Activated CD8-positive, alpha-beta memory T cell treated with anti-CD3 and anti-CD28 coated beads, Interleukin-2, amount 50 U/mL, for 48 hours (primary cell): Measurements from ENCODE around the gene PLA2G4E.

Experiments used
- DNase-seq: peaks from one replicate; pipeline ENCODE4 v3.0.0-alpha.2; 2020

The PLA2G4E gene

DNA sequence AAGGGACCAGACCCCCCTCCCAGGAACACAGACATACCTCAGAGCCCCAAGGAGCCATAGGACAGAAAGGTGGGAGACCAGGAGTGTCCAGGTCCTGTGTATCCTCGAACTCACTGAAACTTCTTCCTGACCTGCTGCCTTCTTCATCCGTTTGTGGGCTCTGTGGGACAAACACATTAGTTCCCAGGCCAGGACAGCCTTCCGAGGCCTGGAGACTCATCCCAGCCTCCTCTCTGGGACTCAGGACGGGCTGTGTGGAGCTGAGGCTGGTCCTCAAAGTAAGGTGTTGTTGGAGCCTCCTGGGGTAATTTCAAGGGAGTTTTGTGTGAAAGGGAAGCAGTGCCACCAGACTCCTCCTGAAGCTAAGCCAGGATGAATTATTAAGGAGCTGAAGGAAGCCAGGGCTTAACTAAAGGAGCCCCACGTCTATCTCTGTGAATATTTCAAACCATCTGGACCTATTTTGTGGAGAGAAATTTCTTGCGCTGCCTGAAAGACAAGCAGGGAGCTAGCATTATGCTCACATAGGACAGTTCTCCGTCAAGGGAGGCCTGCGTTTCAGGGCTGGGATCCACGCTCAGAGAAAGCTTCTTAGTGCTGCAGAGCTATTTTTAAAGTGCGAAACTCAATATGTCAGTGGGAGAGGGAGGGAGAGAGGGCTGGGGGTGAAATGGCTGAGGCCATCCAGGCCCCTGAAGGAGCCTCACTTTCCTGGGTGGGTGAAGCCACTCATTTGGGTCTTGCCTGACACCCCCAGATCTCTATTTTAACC is 29.8 kb upstream of the PLA2G4E start:
- peak; percentile 34 for DNase-seq

- DNase-seq = no peak
Measured at GRCh38 chr15:42048821-42049200, 28.0 kb upstream of the PLA2G4E start.

DNA sequence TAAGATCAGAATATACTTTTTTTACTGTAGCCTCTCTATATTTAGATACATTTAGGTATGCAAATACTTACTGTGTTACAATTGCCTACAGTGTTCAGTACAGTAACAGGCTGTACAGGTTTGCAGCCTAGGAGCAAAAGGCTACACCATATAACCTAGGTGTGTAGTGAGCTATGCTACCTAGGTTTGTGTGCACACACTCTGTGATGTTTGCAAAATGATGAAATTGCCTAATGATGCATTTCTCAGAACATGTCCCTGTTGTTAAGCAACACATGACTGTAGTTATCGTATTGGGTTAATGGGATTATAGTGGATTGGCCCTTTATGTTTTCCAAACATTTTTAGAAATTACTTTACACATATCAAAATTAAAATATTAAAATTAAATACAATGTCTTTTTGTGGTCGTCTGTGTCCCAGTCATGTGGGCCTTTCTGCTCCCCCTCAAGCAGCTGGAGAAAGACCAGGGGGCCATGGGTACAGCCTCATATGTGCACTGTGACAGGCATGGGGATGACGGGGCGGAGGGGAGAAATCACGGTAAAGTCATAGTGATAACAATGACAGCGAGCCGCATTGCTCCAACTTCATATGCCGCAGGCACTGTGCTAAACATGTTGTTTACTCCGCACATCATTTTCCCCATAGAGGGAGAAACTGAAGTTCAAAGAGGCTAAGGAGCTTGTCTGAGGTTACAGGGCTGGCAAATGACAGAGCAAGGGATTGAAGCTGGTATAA is 27.4 kb upstream of the PLA2G4E start:
- no peak for DNase-seq

DNA sequence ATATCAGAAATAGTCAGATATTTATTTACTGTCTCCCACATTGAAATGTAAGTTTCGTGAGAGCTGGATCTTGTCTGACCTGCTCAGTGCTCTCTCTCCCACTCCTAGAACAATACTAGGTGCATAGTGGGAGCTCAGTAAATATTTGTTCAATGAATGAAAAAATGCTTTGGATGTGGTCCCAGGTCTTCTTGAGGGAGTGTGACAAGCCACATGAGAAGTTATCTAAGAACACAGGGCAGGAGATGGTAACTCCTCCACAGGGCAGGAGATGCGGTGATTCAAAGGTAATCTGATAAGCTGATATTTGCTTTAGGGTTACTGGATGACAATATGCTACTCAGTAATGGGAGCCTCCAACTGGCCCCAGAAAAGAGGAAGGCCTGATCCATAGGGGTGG is 25.8 kb upstream of the PLA2G4E start:
- no peak for DNase-seq

- no peak for DNase-seq
Measured at GRCh38 chr15:42045211-42045615, 24.4 kb upstream of the PLA2G4E start.

DNA sequence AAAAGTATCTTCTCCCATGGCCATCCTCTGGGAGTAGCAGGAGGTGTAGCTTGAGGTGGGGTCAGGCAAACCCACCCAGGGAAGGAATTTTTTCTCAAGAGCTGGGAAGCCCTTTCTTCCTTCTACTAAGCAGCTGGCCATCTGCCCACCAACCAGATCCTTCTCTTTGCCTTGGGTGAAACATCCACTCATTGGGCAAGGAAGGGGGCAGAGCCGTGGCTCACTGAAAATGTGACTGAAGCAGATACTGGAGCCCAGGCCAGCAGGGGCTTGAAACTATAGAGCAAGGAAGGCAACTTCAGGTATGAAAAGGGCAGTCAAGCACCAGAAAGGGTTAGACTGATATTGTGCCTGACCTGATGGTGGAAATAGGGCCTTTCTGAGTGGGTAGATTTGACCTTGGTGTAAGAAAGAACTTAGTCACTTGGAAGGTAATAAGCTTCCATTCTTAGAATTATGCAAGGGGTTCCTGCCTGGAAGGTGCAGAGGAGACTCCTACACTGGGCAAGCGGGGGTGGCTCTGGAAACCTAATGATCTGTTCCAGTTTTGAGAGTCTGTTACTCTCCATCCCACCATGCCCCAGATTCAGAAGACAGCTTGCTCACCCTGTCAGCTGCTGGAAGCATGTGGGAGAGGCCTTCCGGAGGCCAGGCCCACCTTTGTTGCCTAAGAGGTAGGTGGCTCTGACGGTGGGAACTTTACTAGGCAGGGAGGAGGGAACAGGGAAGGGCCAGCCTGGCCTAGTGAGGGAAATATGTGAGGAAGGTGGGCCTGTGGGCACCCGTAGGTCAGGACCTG is 22.0 kb upstream of the PLA2G4E start:
- DNase-seq = peak; percentile 35

DNA sequence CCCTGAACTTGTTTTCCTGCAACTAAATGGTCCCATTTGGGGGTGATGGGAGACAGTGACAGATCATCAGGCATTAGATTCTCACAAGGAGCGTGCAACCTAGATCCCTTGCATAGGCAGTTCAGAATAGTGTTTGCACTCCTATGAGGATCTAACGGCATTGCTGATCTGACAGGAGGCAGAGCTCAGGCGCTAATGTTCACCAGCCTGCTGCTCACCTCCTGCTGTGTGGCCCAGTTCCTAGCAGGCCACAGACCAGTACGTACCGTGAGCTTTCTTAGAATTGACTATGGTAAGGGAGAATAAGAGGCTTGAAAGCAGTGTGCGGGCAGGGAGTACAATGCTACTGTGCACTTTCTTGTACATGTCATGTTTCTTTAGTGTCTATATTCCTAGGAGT is 17.6 kb upstream of the PLA2G4E start:
- no peak for DNase-seq

DNA sequence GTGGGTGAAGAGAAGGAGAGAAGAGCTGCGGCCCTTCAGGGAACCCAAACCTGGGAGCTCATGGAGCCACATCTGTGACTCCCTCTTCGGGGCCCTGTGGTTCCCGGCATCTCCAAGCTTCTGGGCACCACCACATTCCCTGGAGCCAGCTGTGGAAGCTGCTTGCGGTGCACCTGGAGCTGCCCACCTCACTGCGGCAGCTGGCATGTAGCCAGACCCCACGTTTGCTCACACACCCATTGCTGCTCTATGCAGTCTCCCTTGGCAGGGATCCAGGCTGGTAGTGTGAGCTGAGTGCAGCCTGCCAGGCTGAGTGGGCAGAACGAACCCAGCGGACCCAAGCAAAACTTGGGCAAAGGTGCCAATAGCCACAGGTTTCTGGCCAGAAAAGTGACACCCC is 16.8 kb upstream of the PLA2G4E start:
- DNase-seq = no peak

GRCh38 chr15:42036966-42037365 is 16.1 kb upstream of the PLA2G4E start:
- DNase-seq = no peak

DNA sequence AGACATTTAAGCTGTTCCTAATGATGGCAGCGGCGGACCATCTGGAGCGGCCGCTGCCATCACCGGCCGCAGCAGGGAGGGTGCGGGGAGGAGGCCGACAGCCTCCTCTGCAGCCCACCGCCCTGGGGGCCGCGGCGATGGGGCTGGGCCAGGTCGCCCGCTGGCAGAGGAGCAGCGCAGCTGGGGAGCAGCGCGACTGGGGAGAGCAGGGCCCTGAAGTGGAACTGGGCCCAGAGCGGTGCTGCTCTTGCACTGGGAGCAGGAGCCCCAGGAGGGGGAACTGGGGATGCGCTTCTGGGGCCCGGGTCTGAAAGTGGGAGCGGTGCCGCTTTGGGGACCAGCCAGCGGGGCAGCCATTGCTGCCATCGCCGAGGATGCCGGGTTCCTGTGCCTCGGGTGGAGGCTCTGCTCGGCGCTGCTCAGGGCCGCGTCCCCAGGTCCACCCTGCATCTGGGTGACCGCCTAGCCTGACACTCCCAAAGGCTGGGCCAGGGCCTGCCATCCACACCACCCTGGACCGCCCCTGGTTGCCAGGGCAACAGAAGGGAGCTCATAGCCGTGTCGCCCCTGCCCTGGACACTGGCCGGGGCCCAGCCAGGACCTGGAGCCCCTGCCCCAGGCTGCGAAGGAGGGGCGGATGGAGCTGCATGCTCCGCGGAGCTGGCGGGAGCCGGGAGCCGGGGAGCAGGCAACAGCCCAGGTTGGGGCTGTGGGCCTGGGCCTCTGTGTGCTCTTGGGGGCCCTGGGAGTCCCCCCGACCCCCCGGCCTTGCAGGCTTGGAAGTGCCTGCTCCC is 15.5 kb upstream of the PLA2G4E start:
- no peak for DNase-seq

- DNase-seq = no peak
Measured at GRCh38 chr15:42035435-42035761, 14.6 kb upstream of the PLA2G4E start.

DNA sequence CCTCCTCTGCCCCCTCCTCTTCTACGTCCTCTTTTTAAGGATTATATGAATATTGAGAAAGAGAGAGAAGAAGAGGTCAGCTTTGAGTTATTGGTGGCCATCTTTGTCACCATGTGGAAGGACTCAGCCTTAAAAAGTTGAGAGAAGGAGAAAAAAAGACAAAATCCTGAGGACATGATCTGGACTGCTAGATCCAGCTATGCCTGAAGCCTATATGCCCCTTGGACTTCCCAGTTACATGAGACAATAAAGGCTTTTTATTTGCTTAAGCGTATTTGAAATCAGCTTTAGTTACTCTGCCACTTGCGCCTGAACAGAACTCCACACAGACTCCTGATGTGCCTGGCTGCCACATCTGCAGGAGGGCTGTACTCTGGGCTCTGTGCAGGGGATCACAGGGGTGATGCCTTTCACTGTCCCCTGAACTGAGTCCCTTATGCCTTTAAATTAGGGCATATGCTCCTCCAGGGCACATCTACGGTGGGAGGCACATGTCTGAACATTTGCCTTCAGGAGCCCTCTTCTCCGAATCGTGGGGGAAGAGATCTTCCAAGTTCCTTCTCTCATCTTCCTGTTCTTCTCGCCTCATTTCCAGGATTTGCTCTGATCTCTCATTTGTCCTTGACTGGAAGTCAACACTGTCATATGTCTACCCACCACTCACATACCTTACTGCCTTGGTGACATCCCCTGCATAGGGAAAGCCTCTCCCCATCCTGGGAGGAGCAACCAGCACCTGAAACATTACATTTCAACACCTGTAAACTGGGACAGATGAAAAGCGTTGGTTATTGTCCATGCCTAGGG is 14.0 kb upstream of the PLA2G4E start:
- DNase-seq = no peak

GRCh38 chr15:42033214-42033873 is 12.5 kb upstream of the PLA2G4E start:
- no peak for DNase-seq

DNA sequence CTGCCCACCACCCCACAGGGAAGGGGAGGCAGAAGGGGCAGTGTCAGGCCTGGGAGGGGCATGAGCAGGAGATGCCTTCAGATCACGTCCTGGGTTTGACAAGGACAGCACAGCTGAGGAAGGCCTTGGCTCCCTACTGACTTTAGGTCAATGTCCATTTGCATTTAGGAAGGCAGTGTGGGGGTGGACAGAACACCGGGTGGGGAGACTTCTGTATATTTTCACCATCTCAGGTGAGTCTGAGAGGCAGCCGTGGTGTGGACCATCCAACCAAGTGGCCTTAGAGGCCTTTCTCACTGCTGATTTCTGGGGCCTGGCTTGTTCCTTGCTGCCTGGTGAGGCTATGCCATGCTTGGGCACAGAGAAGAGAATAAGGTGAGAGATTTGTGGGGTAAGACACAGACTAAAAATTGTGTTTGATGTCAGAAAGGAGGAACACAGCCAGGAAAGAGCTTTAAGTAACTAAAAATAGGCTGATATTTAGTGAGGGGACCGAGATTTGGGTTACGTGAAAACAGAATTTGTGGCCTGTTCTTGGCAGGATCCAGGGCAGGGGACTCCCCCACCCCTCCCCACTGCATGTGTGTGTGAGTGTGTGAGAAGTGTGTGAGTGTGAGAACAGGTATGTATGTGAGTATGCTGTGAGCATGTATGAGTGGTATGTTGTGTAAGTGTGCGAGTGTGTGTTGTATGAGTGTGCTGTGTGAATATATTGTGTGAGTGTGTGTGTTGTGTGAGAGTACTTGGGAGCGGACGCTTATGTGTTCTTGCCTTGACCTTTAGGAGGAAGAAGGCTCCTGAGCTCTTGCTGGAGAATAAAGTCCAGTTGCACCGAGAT is 11.8 kb upstream of the PLA2G4E start:
- no peak for DNase-seq

- no peak for DNase-seq
Measured at GRCh38 chr15:42031198-42031915, 10.5 kb upstream of the PLA2G4E start.

GRCh38 chr15:42027521-42027920 is 6.7 kb upstream of the PLA2G4E start:
- no peak for DNase-seq

GRCh38 chr15:42024303-42024702 is 3.5 kb upstream of the PLA2G4E start:
- no peak for DNase-seq

DNA sequence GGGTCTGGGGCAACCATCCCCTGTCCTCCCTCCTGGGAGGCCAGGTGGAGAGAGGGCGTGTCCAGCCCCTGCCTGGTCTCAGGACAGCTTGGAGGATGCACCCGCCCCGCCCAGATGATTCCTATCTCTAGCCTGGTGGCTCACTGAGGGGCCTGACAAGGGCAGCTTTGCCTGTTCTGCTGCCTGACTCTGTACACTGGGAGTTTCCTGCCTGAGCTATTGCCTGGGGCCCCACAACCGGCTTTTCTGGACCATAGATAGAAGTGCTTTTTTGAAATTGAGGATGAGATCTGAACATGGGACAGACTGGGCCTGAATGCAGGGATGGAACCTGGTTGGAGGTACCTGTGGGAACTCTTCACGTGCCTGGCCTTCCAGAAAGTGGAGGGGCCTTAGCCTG is 751 bp upstream of the PLA2G4E start:
- no peak for DNase-seq

DNA sequence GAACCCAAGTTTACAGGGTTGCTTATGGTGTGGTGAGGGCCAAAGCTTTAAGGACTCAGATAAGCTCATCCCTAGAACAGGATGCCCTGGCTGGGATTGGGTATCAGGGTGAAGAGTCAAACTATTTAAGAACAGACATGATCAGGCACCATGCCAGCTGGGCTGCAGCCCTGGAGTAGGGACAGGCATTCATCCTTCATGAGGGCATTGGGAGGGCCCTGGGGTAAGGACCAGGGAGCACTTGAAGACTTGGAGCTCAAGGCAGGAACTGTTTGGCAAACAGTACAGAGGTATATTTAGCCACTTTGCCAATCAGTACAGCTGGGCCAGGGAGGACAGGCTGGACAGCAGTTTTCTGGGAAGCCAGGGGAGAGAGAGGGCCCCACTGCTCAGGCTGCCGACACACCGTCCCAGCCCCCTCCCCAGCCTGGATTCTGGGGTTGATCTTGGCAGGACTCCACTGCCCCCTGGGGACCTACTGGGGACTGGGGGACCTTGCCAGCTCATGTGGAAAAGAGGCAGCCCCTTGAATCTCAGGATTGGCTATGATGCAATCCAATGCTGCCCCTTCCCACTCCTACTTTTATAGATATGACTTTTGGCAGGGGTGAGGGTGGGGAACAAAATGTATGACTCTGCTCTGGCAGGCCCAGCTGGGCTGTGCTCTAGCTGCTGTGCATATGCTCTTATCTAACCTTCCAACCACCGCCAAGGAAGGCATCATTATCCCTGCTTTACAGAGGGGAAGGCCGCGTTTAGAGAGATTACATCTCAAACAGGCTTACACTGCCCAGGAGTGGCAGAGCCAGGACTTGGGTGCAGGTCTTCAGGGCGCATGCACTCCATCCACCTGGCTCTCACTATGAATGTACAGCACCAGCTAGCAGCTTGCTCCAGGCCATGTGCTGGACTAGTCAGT is 2.3 kb downstream of the PLA2G4E start:
- no peak for DNase-seq
